B cell (primary cell): ENCODE results near the gene CYFIP2. TPM values are rescaled to one million over a fixed set of nuclear protein-coding genes. Genes with fewer than 3 reads are reported as not detected.
"Not testable (repeated sequence)": the region's sequence is repeated elsewhere in the genome, so short reads cannot be mapped to it uniquely, and the experiment has no call there.

Experiments
- ATAC-seq: fragments of 200-7000 bp; cut with Tn5 transposase; one replicate; pipeline ENCODE4 v1.10.0; 2021; ENCODE audit warnings: low read depth, mild to moderate bottlenecking, moderate number of reproducible peaks, moderate library complexity
- CTCF ChIA-PET: fragments of 350-600 bp; sonication (Branson Sonifier 250); formaldehyde crosslinking; loops from one replicate; lab custom pipeline; 2021; ENCODE audit warnings: antibody characterized with exemption, inconsistent platforms; lab: Charles Lee
- POLR2A ChIA-PET: fragments of 350-600 bp; sonication (Branson Sonifier 250); formaldehyde crosslinking; loops from one replicate; lab custom pipeline; 2021; ENCODE audit warnings: antibody characterized with exemption; lab: Charles Lee
- DNase-seq: peaks from one replicate; pipeline ENCODE4 v3.0.0; 2013
- H2AFZ ChIP-seq: 2 replicates; pipeline ENCODE4 v1.6.1; 2012; ENCODE audit warnings: mild to moderate bottlenecking, low read depth, low read length; ENCODE audit not compliant: insufficient read depth, poor library complexity, severe bottlenecking
- H3K27ac ChIP-seq, 2 donors: 1 replicate in 1 of 2; 2 replicates in 1 of 2; pipeline ENCODE4 v1.5.1; 2012 to 2013; ENCODE audit warnings: low read length in 2 of 2, mild to moderate bottlenecking in 2 of 2, moderate library complexity in 1 of 2
- H3K27me3 ChIP-seq, 4 experiments: fragments of 200-600 bp in 1 of 4; sonication (generic) in 1 of 4; replicated peaks in 1 of 4; 1 replicate in 2 of 4; 2 replicates in 2 of 4; pipeline versions ENCODE4 v1.6.1 to v1.7.0; 2013 to 2016; ENCODE audit warnings: low read length in 3 of 4, mild to moderate bottlenecking in 2 of 4, mixed read lengths in 1 of 4, moderate library complexity in 1 of 4; ENCODE audit not compliant: insufficient read depth in 4 of 4, control insufficient read depth in 3 of 4; ENCODE audit errors: control extremely low read depth in 1 of 4
- H3K36me3 ChIP-seq, 2 experiments: replicated peaks in 1 of 2; 1 replicate in 1 of 2; 2 replicates in 1 of 2; pipeline versions ENCODE4 v1.6.1 to v1.7.1; 2013; ENCODE audit warnings: low read length in 1 of 2; ENCODE audit not compliant: insufficient read depth in 2 of 2, control insufficient read depth in 1 of 2; ENCODE audit errors: control extremely low read depth in 1 of 2, extremely low read depth in 1 of 2
- H3K4me1 ChIP-seq, 2 donors: fragments of 200-600 bp in 1 of 2; sonication (generic) in 1 of 2; 1 replicate in 1 of 2; 2 replicates in 1 of 2; pipeline versions ENCODE4 v1.5.1 to v1.6.1; 2013 to 2017; ENCODE audit warnings: low read length in 2 of 2; ENCODE audit not compliant: control insufficient read depth in 2 of 2, insufficient read depth in 2 of 2
- H3K4me2 ChIP-seq: replicated peaks from 2 replicates; pipeline ENCODE3; 2012; ENCODE audit warnings: mild to moderate bottlenecking, low read depth, low read length; ENCODE audit not compliant: poor library complexity, severe bottlenecking
- H3K4me3 ChIP-seq, 5 experiments: fragments of 200-600 bp in 1 of 5; sonication (generic) in 1 of 5; 1 replicate in 3 of 5; 2 replicates in 2 of 5; pipeline versions ENCODE4 v1.5.1 to v1.7.0; 2011 to 2016; ENCODE audit warnings: low read length in 4 of 5, mild to moderate bottlenecking in 4 of 5, low read depth in 2 of 5, control low read depth in 1 of 5, moderate library complexity in 1 of 5; ENCODE audit not compliant: insufficient read depth in 1 of 5; ENCODE audit errors: control extremely low read depth in 1 of 5, extremely low read depth in 1 of 5
- H3K79me2 ChIP-seq: fragments of 200-600 bp; sonication (generic); one replicate; pipeline ENCODE4 v1.6.0; 2016; ENCODE audit warnings: low read length; ENCODE audit not compliant: control insufficient read depth, insufficient read depth
- H3K9ac ChIP-seq: fragments of 200-600 bp; sonication (generic); 2 replicates; pipeline ENCODE4 v1.6.1; 2017; ENCODE audit warnings: mild to moderate bottlenecking, low read length, moderate library complexity
- H3K9me3 ChIP-seq, 3 donors: one replicate each; pipeline versions ENCODE4 v1.6.1 to v1.7.1; 2013; ENCODE audit warnings: low read length in 2 of 3; ENCODE audit not compliant: control insufficient read depth in 2 of 3, insufficient read depth in 1 of 3; ENCODE audit errors: control extremely low read depth in 1 of 3
- H4K20me1 ChIP-seq: 2 replicates; pipeline ENCODE4 v1.6.0; 2012; ENCODE audit warnings: mild to moderate bottlenecking, low read length; ENCODE audit not compliant: insufficient read depth, control insufficient read depth, poor library complexity, severe bottlenecking
- H3K27ac Mint-ChIP-seq: one replicate; pipeline ENCODE4 v1.8.0; 2021; ENCODE audit warnings: mixed read lengths
- H3K27me3 Mint-ChIP-seq: one replicate; pipeline ENCODE4 v1.8.0; 2021; ENCODE audit warnings: mixed read lengths
- H3K4me1 Mint-ChIP-seq: one replicate; pipeline ENCODE4 v1.8.0; 2021; ENCODE audit warnings: mixed read lengths
- H3K4me3 Mint-ChIP-seq: one replicate; pipeline ENCODE4 v1.8.0; 2021; ENCODE audit warnings: mixed read lengths
- H3K9me3 Mint-ChIP-seq: one replicate; pipeline ENCODE4 v1.8.0; 2022; ENCODE audit warnings: mixed read lengths; ENCODE audit not compliant: insufficient read depth
- EZH2 ChIP-seq: IDR thresholded peaks from 2 replicates; pipeline ENCODE4 v1.6.1; 2012; ENCODE audit warnings: borderline replicate concordance, low read depth, mild to moderate bottlenecking, moderate library complexity, low read length; ENCODE audit not compliant: insufficient read depth, poor library complexity, severe bottlenecking
- WGBS: methylation state at CpG from one replicate; pipeline ENCODE4 v1.1.5; 2013; ENCODE audit warnings: missing lambda C conversion rate; ENCODE audit not compliant: insufficient coverage; 5-methylcytosine and 5-hydroxymethylcytosine counted together
- intact Hi-C: fragments of 100-400 bp; cut with micrococcal nuclease; formaldehyde crosslinking; loops from one replicate; pipeline ENCODE4 v1.10.0; 2022
- polyA plus RNA-seq: library from polyadenylated mRNA; depleted of rRNA; stranded (reverse); fragments of >200 nt; gene quantifications from 2 replicates; pipeline ENCODE4 v1.2.3, GENCODE V29; 2012
- total RNA-seq, 2 donors: library from RNA; stranded (reverse); fragments of 120-200 nt in 1 of 2; gene quantifications; 1 replicate in 1 of 2; 2 replicates in 1 of 2; pipeline versions ENCODE4 v1.2.3 to v1.2.4, GENCODE V29; 2013 to 2022
- TF ChIP-seq, protein P1 (sequence below): fragments of 200-600 bp; IDR thresholded peaks from one replicate; pipeline ENCODE4 v1.8.0; 2022; ENCODE audit warnings: antibody characterized with exemption, mild to moderate bottlenecking

CYFIP2 gene
- total and polyA plus RNA-seq, 2 donors (not counting 1 experiment from before 2014, with no cell fraction given), result 231 to 663 TPM

DNA sequence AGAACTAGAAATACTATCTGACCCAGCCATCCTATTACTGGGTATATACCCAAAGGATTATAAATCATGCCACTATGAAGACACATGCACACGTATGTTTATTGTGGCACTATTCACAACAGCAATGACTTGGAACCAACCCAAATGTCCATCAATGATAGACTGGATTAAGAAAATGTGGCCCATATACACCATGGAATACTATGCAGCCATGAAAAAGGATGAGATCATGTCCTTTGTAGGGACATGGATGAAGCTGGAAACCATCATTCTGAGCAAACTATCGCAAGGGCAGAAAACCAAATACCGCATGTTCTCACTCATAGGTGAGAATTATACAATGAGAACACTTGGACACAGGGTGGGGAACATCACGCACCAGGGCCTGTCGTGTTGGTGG is 164.0 kb downstream of the CYFIP2 start:
- H3K27ac ChIP-seq, ATAC-seq, H3K9me3 ChIP-seq, H3K4me2 ChIP-seq, H3K9me3 Mint-ChIP-seq, H2AFZ ChIP-seq, H3K27me3 Mint-ChIP-seq, H3K79me2 ChIP-seq, DNase-seq, H3K27ac Mint-ChIP-seq, H3K9ac ChIP-seq, H3K4me3 ChIP-seq, H3K27me3 ChIP-seq, H4K20me1 ChIP-seq, H3K36me3 ChIP-seq, H3K4me3 Mint-ChIP-seq, POLR2A ChIA-PET: not testable (repeated sequence)
- WGBS, result 100% methylated on average over 1 of the region's 5 CpGs
- H3K4me1 Mint-ChIP-seq, result peaks cover 15% of the 10 kb centered on the region
- intact Hi-C loops, result loop anchor here (5.0 to 10.0 kb wide), 3 partner anchors 112 to 242 kb away; partner anchors contain the start of genes ADAM19 and C5orf52
- peaks cover 8 to 11% of the 10 kb centered on the region in 2 donors for H3K4me1 ChIP-seq
- CTCF ChIA-PET, result interaction anchor here (0.8 to 7.4 kb wide), 4 partner anchors 45 to 313 kb away, joined by 3 to 162 read pairs (median 106); partner anchors contain the start of gene LSM11

DNA sequence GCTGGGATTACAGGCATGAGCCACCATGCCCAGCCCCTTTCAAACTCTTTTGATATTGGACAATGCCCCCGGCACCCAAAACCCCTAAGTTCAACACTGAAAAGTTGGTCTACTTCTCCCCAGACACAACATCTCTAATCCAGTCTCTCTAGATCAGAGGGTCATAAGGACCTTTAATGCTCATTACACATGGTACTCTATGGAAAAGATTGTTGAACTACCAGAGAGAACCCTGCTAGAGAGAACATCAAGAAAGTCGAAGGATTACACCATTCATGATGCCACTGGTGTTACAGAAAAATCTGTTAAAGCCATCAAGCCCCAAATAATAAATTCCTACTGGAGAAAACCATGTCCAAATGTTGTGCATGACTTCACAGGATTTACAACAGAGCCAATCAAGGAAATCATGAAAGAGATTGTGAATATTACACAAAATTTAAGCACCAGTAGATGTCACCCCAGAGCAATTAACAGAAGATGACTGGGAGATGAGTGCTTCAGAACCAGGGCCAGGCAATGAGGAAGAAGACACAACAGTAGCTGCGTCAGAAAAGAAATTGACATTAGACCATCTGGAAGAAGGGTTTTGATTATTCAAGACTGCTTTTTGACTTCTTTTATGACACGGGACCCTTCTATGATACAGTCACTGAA is 165.7 kb downstream of the CYFIP2 start:
- peak overlapping the region; percentile 88 for H3K27ac Mint-ChIP-seq
- WGBS, result 50% methylated on average over 2 of the region's 4 CpGs
- no peaks in the 10 kb centered on the region for H3K27me3 ChIP-seq
- H3K4me2 ChIP-seq, result peak overlapping the region; percentile 58
- H3K9me3 ChIP-seq, result peaks cover 0 to 4% (median 0%) of the 10 kb centered on the region in 3 donors
- no peaks in the 10 kb centered on the region for H4K20me1 ChIP-seq
- no peaks in the 10 kb centered on the region for H3K36me3 ChIP-seq
- intact Hi-C loops, result loop anchor here (1.0 to 10.0 kb wide), 6 partner anchors 46 to 312 kb away; partner anchors contain the start of genes ADAM19, C5orf52 and LSM11
- H3K27ac ChIP-seq, result peak overlapping the region; percentile 28 to 67
- ChIA-PET POLR2A (interaction anchor here (0.7 kb wide), 4 partner anchors 8 to 219 kb away, joined by 3 to 6 read pairs (median 4); no protein-coding TSS in a partner anchor), CTCF (interaction anchor here (0.6 to 7.4 kb wide), 48 partner anchors 9 to 332 kb away, joined by 3 to 162 read pairs (median 4); partner anchors contain the start of genes LSM11, NIPAL4 and THG1L)
- no peaks in the 10 kb centered on the region for H3K27me3 Mint-ChIP-seq
- peak overlapping the region in 1 of 5 experiments; percentile 30 for H3K4me3 ChIP-seq
- H3K79me2 ChIP-seq, result peaks cover 3% of the 10 kb centered on the region
- peaks cover 8 to 11% of the 10 kb centered on the region in 2 donors for H3K4me1 ChIP-seq
- ATAC-seq (peak; percentile 100), DNase-seq (peak; percentile 84)
- TF ChIP-seq, protein P1, sequence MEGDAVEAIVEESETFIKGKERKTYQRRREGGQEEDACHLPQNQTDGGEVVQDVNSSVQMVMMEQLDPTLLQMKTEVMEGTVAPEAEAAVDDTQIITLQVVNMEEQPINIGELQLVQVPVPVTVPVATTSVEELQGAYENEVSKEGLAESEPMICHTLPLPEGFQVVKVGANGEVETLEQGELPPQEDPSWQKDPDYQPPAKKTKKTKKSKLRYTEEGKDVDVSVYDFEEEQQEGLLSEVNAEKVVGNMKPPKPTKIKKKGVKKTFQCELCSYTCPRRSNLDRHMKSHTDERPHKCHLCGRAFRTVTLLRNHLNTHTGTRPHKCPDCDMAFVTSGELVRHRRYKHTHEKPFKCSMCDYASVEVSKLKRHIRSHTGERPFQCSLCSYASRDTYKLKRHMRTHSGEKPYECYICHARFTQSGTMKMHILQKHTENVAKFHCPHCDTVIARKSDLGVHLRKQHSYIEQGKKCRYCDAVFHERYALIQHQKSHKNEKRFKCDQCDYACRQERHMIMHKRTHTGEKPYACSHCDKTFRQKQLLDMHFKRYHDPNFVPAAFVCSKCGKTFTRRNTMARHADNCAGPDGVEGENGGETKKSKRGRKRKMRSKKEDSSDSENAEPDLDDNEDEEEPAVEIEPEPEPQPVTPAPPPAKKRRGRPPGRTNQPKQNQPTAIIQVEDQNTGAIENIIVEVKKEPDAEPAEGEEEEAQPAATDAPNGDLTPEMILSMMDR, result peak; percentile 76
- TF ChIP-seq EZH2, result no peak
- no peaks in the 10 kb centered on the region for H3K9me3 Mint-ChIP-seq
- H3K4me1 Mint-ChIP-seq, result peaks cover 18% of the 10 kb centered on the region
- peak overlapping the region; percentile 68 for H2AFZ ChIP-seq
- H3K4me3 Mint-ChIP-seq, result peak overlapping the region; percentile 40
- peak overlapping the region; percentile 22 for H3K9ac ChIP-seq
